ENCODE results near the gene RHBDL2. TPM values are rescaled to one million over a fixed set of nuclear protein-coding genes. Genes with fewer than 3 reads are reported as not detected.

RHBDL2 gene
- total and polyA plus RNA-seq, 10 of the 15 experiments (the other 5 are each of a cell fraction or from before 2014, with no cell fraction given), result 0.05 TPM; not detected in 9

GRCh38 chr1:38859561-38860453 is 81.8 kb downstream of the RHBDL2 start, which contains the start of gene RRAGC (continued):
- TF ChIP-seq ZBTB40 (IDR thresholded peaks at IDR 0.05; ENCODE audit: borderline replicate concordance) (peak; percentile 24; the same call in 1 of the 2 replicates), SPI1 (IDR thresholded peaks at IDR 0.05; ENCODE audit: borderline replicate concordance, insufficient read depth, low read depth, low read length) (no peak), ATF7 (IDR thresholded peaks at IDR 0.05; ENCODE audit: low read depth) (no peak), TAF1 (IDR thresholded peaks at IDR 0.05; ENCODE audit: borderline replicate concordance, low read depth, low read length) (peak; percentile 61; the same call in 1 of the 2 replicates), SP1 (IDR thresholded peaks at IDR 0.05; ENCODE audit: low read depth, low read length) (peak; percentile 94), DPF2 (IDR thresholded peaks at IDR 0.05) (peak; percentile 97), ATF3 (IDR thresholded peaks at IDR 0.05; ENCODE audit: borderline replicate concordance, extremely low read depth, low read depth, low read length) (peak; percentile 99), BRCA1 (IDR thresholded peaks at IDR 0.05; ENCODE audit: low read depth, low read length) (no peak), RELB (IDR thresholded peaks at IDR 0.05; ENCODE audit: low read depth) (peak; percentile 27; the same call in 1 of the 2 replicates), CBX5 (IDR thresholded peaks at IDR 0.05; ENCODE audit: low read depth) (0 out of 2 replicates have a peak, but pooled peaks have one; percentile 6), LARP7 (IDR thresholded peaks at IDR 0.05) (peak; percentile 70; the same call in 1 of the 2 replicates), EGR1 (IDR thresholded peaks at IDR 0.05; ENCODE audit: borderline replicate concordance in 1 of 2, low read depth in 2 of 2, low read length in 2 of 2) (peak; percentile 28 to 93), RAD51 (IDR thresholded peaks at IDR 0.05) (peak; percentile 99), MAX (IDR thresholded peaks at IDR 0.05; ENCODE audit: low read depth, low read length) (peak; percentile 97), POLR2AphosphoS5 (IDR thresholded peaks at IDR 0.05; ENCODE audit: low read length) (peak; percentile 71; the same call in 1 of the 2 replicates), REST (IDR thresholded peaks at IDR 0.05; ENCODE audit: low read depth, low read length) (no peak), IRF5 (IDR thresholded peaks at IDR 0.05; ENCODE audit: borderline replicate concordance) (no peak)
